H9 (cell line): ENCODE measurements around the gene PRPF19. TPM values are rescaled to one million over a fixed set of nuclear protein-coding genes. Genes with fewer than 3 reads are reported as not detected.

Experiments
- DNase-seq: peaks from one replicate; pipeline ENCODE4 v3.0.0-alpha.2; 2017
- H2AFZ ChIP-seq: one replicate; pipeline ENCODE4 v1.6.1; 2013; ENCODE audit warnings: mild to moderate bottlenecking, low read length, control low read depth, moderate library complexity
- H2AK5ac ChIP-seq: 2 replicates; pipeline ENCODE4 v1.6.1; 2013; ENCODE audit warnings: low read length, control low read depth, mixed read lengths; ENCODE audit not compliant: insufficient read length
- H2BK120ac ChIP-seq: one replicate; pipeline ENCODE4 v1.6.1; 2013; ENCODE audit warnings: low read depth, mild to moderate bottlenecking, low read length, control low read depth, inconsistent platforms; ENCODE audit not compliant: poor library complexity, severe bottlenecking
- H2BK12ac ChIP-seq: 2 replicates; pipeline ENCODE4 v1.6.1; 2013; ENCODE audit warnings: low read length, control low read depth, mixed read lengths, low read depth; ENCODE audit not compliant: insufficient read length
- H2BK15ac ChIP-seq: 2 replicates; pipeline ENCODE4 v1.6.1; 2013; ENCODE audit warnings: low read depth, low read length, control low read depth
- H2BK20ac ChIP-seq: one replicate; pipeline ENCODE4 v1.6.1; 2013; ENCODE audit warnings: low read depth, mild to moderate bottlenecking, low read length, control low read depth, inconsistent platforms; ENCODE audit not compliant: poor library complexity, severe bottlenecking
- H2BK5ac ChIP-seq: 2 replicates; pipeline ENCODE4 v1.6.1; 2013; ENCODE audit warnings: low read length, control low read depth, mixed read lengths; ENCODE audit not compliant: insufficient read length
- H3K14ac ChIP-seq: 2 replicates; pipeline ENCODE4 v1.6.1; 2013; ENCODE audit warnings: low read length, control low read depth; ENCODE audit not compliant: insufficient read depth
- H3K18ac ChIP-seq: 2 replicates; pipeline ENCODE4 v1.6.1; 2013; ENCODE audit warnings: low read depth, mild to moderate bottlenecking, mixed read lengths, low read length, control low read depth; ENCODE audit not compliant: insufficient read length
- H3K23ac ChIP-seq: 2 replicates; pipeline ENCODE4 v1.6.1; 2013; ENCODE audit warnings: low read length, control low read depth, mixed read lengths, low read depth; ENCODE audit not compliant: insufficient read length
- H3K23me2 ChIP-seq: 2 replicates; pipeline ENCODE4 v1.6.1; 2013; ENCODE audit warnings: low read depth, mild to moderate bottlenecking, mixed read lengths, low read length, control low read depth; ENCODE audit not compliant: insufficient read length, poor library complexity, severe bottlenecking
- H3K27ac ChIP-seq: 2 replicates; pipeline ENCODE4 v1.5.1; 2013; ENCODE audit warnings: low read length, control low read depth, mixed read lengths, low read depth; ENCODE audit not compliant: insufficient read length
- H3K27me3 ChIP-seq: 2 replicates; pipeline ENCODE4 v1.6.1; 2013; ENCODE audit warnings: low read length, control low read depth, inconsistent platforms; ENCODE audit not compliant: insufficient read depth
- H3K4ac ChIP-seq: 2 replicates; pipeline ENCODE4 v1.6.1; 2013; ENCODE audit warnings: low read depth, mild to moderate bottlenecking, control low read depth, inconsistent platforms, low read length, moderate library complexity
- H3K4me1 ChIP-seq: 2 replicates; pipeline ENCODE4 v1.6.1; 2013; ENCODE audit warnings: low read length, control low read depth, inconsistent platforms; ENCODE audit not compliant: insufficient read depth
- H3K4me2 ChIP-seq: 2 replicates; pipeline ENCODE4 v1.6.1; 2013; ENCODE audit warnings: low read length, control low read depth, mixed read lengths; ENCODE audit not compliant: insufficient read length, insufficient read depth
- H3K56ac ChIP-seq: 2 replicates; pipeline ENCODE4 v1.6.1; 2013; ENCODE audit warnings: low read depth, mild to moderate bottlenecking, mixed read lengths, low read length, control low read depth; ENCODE audit not compliant: insufficient read length
- H3K79me1 ChIP-seq: 2 replicates; pipeline ENCODE4 v1.6.1; 2013; ENCODE audit warnings: low read depth, mild to moderate bottlenecking, moderate library complexity, low read length, control low read depth, inconsistent platforms; ENCODE audit not compliant: insufficient read depth, poor library complexity, severe bottlenecking
- H3K79me2 ChIP-seq: 2 replicates; pipeline ENCODE4 v1.6.1; 2013; ENCODE audit warnings: low read length, control low read depth, inconsistent platforms; ENCODE audit not compliant: insufficient read depth
- H3K9ac ChIP-seq: 2 replicates; pipeline ENCODE4 v1.6.1; 2013; ENCODE audit warnings: low read length, control low read depth, mixed read lengths; ENCODE audit not compliant: insufficient read length; ENCODE audit errors: extremely low read depth
- H3K9me3 ChIP-seq: one replicate; pipeline ENCODE4 v1.6.1; 2013; ENCODE audit warnings: low read depth, low read length, inconsistent platforms; ENCODE audit not compliant: control insufficient read depth
- H3T11ph ChIP-seq: one replicate; pipeline ENCODE4 v1.6.1; 2013; ENCODE audit warnings: mild to moderate bottlenecking, low read length, control low read depth, inconsistent platforms
- H4K20me1 ChIP-seq: one replicate; pipeline ENCODE4 v1.6.1; 2013; ENCODE audit not compliant: control insufficient read depth, insufficient read length, insufficient read depth
- H4K5ac ChIP-seq: 2 replicates; pipeline ENCODE4 v1.6.1; 2013; ENCODE audit warnings: low read depth, mild to moderate bottlenecking, mixed read lengths, low read length, control low read depth; ENCODE audit not compliant: insufficient read length
- H4K8ac ChIP-seq: replicated peaks from 2 replicates; pipeline ENCODE4 v1.6.1; 2013; ENCODE audit warnings: low read length, control low read depth, mixed read lengths, low read depth; ENCODE audit not compliant: insufficient read length
- H4K91ac ChIP-seq: 2 replicates; pipeline ENCODE4 v1.6.1; 2013; ENCODE audit warnings: low read depth, mild to moderate bottlenecking, moderate library complexity, mixed read lengths, low read length, control low read depth; ENCODE audit not compliant: insufficient read length
- H3K27ac Mint-ChIP-seq, 3 experiments: 2 replicates in 2 of 3; 3 replicates in 1 of 3; pipeline ENCODE4 v1.8.0; 2020 to 2021; ENCODE audit warnings: mixed read lengths in 3 of 3, mild to moderate bottlenecking in 1 of 3, moderate library complexity in 1 of 3
- H3K27me3 Mint-ChIP-seq: 2 replicates; pipeline ENCODE4 v1.8.0; 2021; ENCODE audit warnings: low read depth, mild to moderate bottlenecking, moderate library complexity, mixed read lengths
- H3K36me3 Mint-ChIP-seq, 3 experiments: 2 replicates in 2 of 3; 3 replicates in 1 of 3; pipeline ENCODE4 v1.8.0; 2020 to 2021; ENCODE audit warnings: low read depth in 3 of 3, mixed read lengths in 3 of 3; ENCODE audit not compliant: insufficient read depth in 1 of 3
- H3K4me1 Mint-ChIP-seq, 2 experiments: 2 replicates each; pipeline ENCODE4 v1.8.0; 2020; ENCODE audit warnings: mixed read lengths in 2 of 2
- H3K4me3 Mint-ChIP-seq, 2 experiments: 2 replicates in 1 of 2; 3 replicates in 1 of 2; pipeline ENCODE4 v1.8.0; 2020 to 2021; ENCODE audit warnings: mild to moderate bottlenecking in 2 of 2, mixed read lengths in 2 of 2, moderate library complexity in 1 of 2
- H3K9me3 Mint-ChIP-seq, 2 experiments: 2 replicates in 1 of 2; 3 replicates in 1 of 2; pipeline ENCODE4 v1.8.0; 2020; ENCODE audit warnings: mild to moderate bottlenecking in 2 of 2, mixed read lengths in 2 of 2, moderate library complexity in 1 of 2
- WGBS: extraction: QIAGEN DNeasy Blood & Tissue Kit; methylation state at CpG from one replicate; pipeline ENCODE4 v1.1.7; 2013; ENCODE audit warnings: missing lambda C conversion rate, low lambda C conversion rate, mixed read lengths; ENCODE audit not compliant: insufficient read length; ENCODE audit errors: extremely low coverage; 5-methylcytosine and 5-hydroxymethylcytosine counted together
- total RNA-seq: library from RNA; stranded (reverse); gene quantifications from 2 replicates; pipeline ENCODE4 v1.2.1, GENCODE V29; 2021
- TF ChIP-seq, protein P1 (sequence below): fragments of 200-600 bp; sonication (generic); conservative IDR thresholded peaks from 3 replicates; pipeline ENCODE4 v1.8.0; 2021; ENCODE audit warnings: antibody characterized with exemption, mild to moderate bottlenecking

The PRPF19 gene
- total RNA-seq, 1 experiment from 2014 or later = 130 TPM

DNA sequence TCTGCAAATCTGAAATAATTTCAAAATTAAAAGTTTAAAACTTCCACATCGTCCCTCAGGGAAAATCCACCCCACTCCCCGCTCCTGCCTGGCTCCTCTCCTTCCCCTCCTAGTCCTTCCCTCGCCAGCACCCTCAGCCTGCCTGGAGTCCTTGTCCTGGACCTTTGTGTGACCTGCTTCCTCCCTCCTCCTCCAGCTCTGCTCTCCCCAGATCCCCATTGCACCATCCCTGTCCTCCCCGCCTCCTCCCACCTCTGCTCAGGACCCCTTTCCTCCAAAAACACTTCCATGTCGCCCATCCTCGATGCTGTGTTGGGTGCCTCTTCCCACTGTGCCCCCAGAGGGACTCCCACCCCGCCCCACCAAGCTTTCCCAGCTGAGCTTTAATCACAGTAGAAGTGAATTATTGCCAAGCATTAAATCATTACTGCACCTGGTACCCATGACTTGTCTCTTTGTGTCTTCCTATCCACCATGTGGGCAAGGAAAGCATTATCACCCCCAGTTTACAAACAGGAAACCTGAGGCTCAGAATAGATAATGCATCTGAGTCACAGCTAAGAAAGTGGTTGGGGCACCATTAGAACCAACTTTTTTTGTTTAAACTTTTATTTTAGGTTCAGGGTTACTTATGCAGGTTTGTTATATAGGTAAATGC is 41.4 kb downstream of the PRPF19 start:
- no CpG with 5 or more reads among the region's 7 CpGs for WGBS
- Histone ChIP-seq H3K23me2 (no peaks in the 10 kb centered on the region), H2BK20ac (no peak overlapping the region)

More for the DNA sequence above, 41.4 kb downstream of the PRPF19 start:
- H3K4me2 ChIP-seq = no peak overlapping the region
- no peak overlapping the region for H4K8ac ChIP-seq
- Mint-ChIP-seq H3K4me1 (peaks cover 0 to 2% of the 10 kb centered on the region in 2 experiments; a peak in 2 of 4 replicates), H3K36me3 (no peaks in the 10 kb centered on the region; a peak in 1 of 7 replicates), H3K27me3 (peaks cover 2% of the 10 kb centered on the region; the same call in 1 of the 2 replicates), H3K27ac (no peak overlapping the region), H3K9me3 (peaks cover 0 to 2% of the 10 kb centered on the region in 2 experiments; a peak in 1 of 5 replicates), H3K4me3 (no peak overlapping the region)
- no peak overlapping the region for H3K27ac ChIP-seq
- H3K9me3 ChIP-seq = no peaks in the 10 kb centered on the region
- no peak overlapping the region for H2BK5ac ChIP-seq
- DNase-seq = no peak
- no peak overlapping the region for H2BK12ac ChIP-seq
- no peak overlapping the region for H3K4ac ChIP-seq
- no peak overlapping the region for H3K9ac ChIP-seq
- H3K56ac ChIP-seq = no peak overlapping the region
- no peaks in the 10 kb centered on the region for H3K27me3 ChIP-seq
- TF ChIP-seq, protein P1, sequence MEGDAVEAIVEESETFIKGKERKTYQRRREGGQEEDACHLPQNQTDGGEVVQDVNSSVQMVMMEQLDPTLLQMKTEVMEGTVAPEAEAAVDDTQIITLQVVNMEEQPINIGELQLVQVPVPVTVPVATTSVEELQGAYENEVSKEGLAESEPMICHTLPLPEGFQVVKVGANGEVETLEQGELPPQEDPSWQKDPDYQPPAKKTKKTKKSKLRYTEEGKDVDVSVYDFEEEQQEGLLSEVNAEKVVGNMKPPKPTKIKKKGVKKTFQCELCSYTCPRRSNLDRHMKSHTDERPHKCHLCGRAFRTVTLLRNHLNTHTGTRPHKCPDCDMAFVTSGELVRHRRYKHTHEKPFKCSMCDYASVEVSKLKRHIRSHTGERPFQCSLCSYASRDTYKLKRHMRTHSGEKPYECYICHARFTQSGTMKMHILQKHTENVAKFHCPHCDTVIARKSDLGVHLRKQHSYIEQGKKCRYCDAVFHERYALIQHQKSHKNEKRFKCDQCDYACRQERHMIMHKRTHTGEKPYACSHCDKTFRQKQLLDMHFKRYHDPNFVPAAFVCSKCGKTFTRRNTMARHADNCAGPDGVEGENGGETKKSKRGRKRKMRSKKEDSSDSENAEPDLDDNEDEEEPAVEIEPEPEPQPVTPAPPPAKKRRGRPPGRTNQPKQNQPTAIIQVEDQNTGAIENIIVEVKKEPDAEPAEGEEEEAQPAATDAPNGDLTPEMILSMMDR = no peak
- H4K5ac ChIP-seq = no peak overlapping the region
- H2BK15ac ChIP-seq = no peak overlapping the region
- H4K20me1 ChIP-seq = no peaks in the 10 kb centered on the region
- H3T11ph ChIP-seq = no peak overlapping the region
- no peak overlapping the region for H2AFZ ChIP-seq
- H3K23ac ChIP-seq = no peak overlapping the region
- H3K18ac ChIP-seq = no peak overlapping the region
- no peak overlapping the region for H2BK120ac ChIP-seq
- no peaks in the 10 kb centered on the region for H3K4me1 ChIP-seq
- no peak overlapping the region for H2AK5ac ChIP-seq
- no peak overlapping the region for H3K14ac ChIP-seq
- H4K91ac ChIP-seq = no peak overlapping the region
- H3K79me1 ChIP-seq = no peaks in the 10 kb centered on the region
- H3K79me2 ChIP-seq = no peaks in the 10 kb centered on the region
